ENCODE results near the gene CACNA2D2. TPM values are rescaled to one million over a fixed set of nuclear protein-coding genes. Genes with fewer than 3 reads are reported as not detected.

Gene CACNA2D2
- total RNA-seq, 4 donors from 2014 or later: 1.5 to 3.3 (median 2.9) TPM

DNA sequence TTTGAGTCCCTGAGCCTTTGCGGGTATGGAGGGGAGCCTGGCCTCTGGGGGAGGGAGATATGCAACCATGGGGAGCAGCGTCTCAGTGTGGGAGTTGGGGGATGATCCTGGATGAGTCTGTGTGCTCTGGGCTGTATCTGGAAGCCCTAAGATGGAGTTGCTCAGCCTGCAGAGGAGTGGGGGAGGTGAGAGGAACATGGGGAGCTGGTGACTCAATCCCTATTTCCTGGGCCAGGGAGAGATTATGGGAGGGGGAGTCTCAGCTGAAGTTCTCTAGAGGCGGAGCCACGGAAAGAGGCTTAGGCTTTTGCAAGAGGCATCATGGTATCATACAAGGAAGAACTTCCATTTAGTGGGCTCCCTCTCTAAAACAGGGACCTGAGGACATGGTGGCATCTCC lies 84.6 kb downstream of the CACNA2D2 start:
- H3K9me3 ChIP-seq: no peaks in the 10 kb centered on the region
- H3K27me3 ChIP-seq: no peaks in the 10 kb centered on the region
- no peak overlapping the region for H3K27ac ChIP-seq
- H3K4me3 ChIP-seq (replicated peaks in 1 of 3): no peak overlapping the region
- H3K4me1 ChIP-seq: no peaks in the 10 kb centered on the region
- DNase-seq: no peak
- intact Hi-C loops (cut with DNase I): no loop called here
- H3K36me3 ChIP-seq: no peaks in the 10 kb centered on the region
- TF ChIP-seq, protein P1, sequence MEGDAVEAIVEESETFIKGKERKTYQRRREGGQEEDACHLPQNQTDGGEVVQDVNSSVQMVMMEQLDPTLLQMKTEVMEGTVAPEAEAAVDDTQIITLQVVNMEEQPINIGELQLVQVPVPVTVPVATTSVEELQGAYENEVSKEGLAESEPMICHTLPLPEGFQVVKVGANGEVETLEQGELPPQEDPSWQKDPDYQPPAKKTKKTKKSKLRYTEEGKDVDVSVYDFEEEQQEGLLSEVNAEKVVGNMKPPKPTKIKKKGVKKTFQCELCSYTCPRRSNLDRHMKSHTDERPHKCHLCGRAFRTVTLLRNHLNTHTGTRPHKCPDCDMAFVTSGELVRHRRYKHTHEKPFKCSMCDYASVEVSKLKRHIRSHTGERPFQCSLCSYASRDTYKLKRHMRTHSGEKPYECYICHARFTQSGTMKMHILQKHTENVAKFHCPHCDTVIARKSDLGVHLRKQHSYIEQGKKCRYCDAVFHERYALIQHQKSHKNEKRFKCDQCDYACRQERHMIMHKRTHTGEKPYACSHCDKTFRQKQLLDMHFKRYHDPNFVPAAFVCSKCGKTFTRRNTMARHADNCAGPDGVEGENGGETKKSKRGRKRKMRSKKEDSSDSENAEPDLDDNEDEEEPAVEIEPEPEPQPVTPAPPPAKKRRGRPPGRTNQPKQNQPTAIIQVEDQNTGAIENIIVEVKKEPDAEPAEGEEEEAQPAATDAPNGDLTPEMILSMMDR (IDR thresholded peaks at IDR 0.05): no peak
- TF ChIP-seq POLR2A (IDR thresholded peaks at IDR 0.05): no peak
- 86 to 88% methylated on average over 4 of the region's 4 CpGs for WGBS, 2 donors

DNA sequence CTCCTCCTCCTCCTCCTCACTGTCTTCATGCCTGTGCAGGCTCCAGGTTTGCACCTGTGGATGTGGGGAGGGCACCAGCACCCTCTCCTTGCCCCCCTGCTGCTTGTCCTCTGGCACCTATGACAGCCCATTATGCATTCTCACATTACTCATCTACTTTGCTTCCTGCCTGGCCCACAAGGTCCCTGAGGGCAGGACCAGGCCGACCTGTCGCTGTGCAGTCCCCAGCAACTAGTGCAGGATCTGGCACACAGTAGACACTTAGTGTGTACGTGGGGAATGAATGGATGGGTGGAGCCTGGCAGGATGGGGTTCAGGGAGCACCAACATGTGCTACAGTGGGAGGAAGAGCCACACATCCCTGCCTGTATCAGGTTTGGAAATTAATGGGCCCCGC lies 85.8 kb downstream of the CACNA2D2 start:
- H3K36me3 ChIP-seq: no peaks in the 10 kb centered on the region
- H3K27me3 ChIP-seq: no peaks in the 10 kb centered on the region
- H3K9me3 ChIP-seq: no peaks in the 10 kb centered on the region
- no peaks in the 10 kb centered on the region for H3K4me1 ChIP-seq
- no peak overlapping the region for H3K4me3 ChIP-seq (replicated peaks in 1 of 3)
- WGBS, 2 donors: 79 to 85% methylated on average over 4 of the region's 4 CpGs
- no peak for DNase-seq
- intact Hi-C loops (cut with DNase I): no loop called here
- no peak overlapping the region for H3K27ac ChIP-seq
- no peak for TF ChIP-seq POLR2A (IDR thresholded peaks at IDR 0.05)
- TF ChIP-seq, protein P1 (IDR thresholded peaks at IDR 0.05): no peak

DNA sequence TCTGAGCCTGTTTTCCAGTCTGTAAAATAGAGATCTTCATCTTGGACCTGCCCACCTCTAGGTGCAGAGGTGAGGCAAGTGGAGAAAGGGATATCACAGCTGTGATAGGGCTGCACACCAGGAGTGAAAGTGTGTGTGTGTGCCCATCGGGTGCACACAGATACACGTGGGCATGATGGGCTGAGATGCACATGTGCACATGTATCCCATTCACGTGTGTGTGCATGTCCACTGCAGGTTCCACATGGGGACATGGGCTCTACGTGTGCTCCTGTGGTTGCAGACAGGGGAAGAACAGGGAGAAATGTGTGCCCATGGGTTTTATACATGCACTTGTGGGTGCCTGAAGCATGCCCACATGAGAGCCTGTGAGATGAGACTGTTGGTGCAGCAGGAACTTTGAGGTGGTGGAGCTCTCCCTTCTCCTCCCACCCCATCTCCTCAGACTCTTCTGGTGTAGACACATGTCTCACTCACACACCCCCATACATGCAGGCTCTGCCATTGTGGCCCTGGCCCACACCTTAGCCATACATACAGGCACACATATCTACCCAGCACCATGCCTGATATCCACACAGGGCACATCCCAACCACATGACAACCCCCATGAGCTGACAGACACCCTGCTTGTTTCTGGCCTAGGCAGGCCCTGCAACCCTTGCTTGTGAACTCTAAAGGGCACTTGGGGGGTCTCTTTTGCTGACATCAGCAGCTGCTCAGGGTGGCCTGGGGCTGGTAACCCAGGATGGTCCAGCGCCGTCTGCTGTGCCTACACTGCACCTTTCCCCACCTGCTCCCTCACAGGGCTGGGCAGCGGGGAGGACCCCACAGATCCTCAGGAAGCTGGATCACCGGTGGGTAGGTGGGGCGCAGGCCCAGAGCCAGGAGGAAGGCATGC lies 86.4 kb downstream of the CACNA2D2 start:
- intact Hi-C loops (cut with DNase I): no loop called here
- WGBS, 2 donors: 93 to 96% methylated on average over 8 to 9 of the region's 9 CpGs
- Histone ChIP-seq H3K27ac (no peak overlapping the region), H3K4me3 (replicated peaks in 1 of 3) (no peak overlapping the region), H3K4me1 (no peaks in the 10 kb centered on the region), H3K36me3 (no peaks in the 10 kb centered on the region), H3K9me3 (no peaks in the 10 kb centered on the region), H3K27me3 (no peaks in the 10 kb centered on the region)
- no peak for DNase-seq
- TF ChIP-seq POLR2A (IDR thresholded peaks at IDR 0.05): no peak
- TF ChIP-seq, protein P1 (IDR thresholded peaks at IDR 0.05): no peak

DNA sequence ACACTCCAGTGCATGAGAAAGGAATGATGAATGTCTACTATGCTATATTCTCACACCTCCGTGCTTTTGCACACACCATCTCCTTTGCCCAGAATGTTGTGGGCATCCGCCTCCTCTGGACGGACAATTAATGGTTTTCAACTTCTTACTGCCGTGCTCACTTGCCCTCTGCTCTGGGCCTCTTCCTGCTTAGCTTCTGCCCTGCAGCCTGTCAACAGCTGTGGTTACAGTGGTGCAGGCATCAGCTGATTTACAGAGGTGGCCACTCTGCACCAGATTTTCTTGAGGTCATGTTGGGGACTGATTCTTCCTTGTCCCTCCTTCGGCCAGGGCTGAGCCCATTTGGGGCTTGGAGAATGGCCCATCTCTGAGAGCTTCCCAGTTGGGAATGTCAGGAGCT lies 87.6 kb downstream of the CACNA2D2 start:
- DNase-seq: no peak
- H3K4me1 ChIP-seq: no peaks in the 10 kb centered on the region
- H3K27me3 ChIP-seq: no peaks in the 10 kb centered on the region
- H3K9me3 ChIP-seq: no peaks in the 10 kb centered on the region
- WGBS, 2 donors: 73 to 85% methylated on average over 5 of the region's 5 CpGs
- H3K27ac ChIP-seq: no peak overlapping the region
- intact Hi-C loops (cut with DNase I): no loop called here
- TF ChIP-seq, protein P1 (IDR thresholded peaks at IDR 0.05): no peak
- no peak for TF ChIP-seq POLR2A (IDR thresholded peaks at IDR 0.05)
- H3K36me3 ChIP-seq: no peaks in the 10 kb centered on the region
- H3K4me3 ChIP-seq (replicated peaks in 1 of 3): no peak overlapping the region

DNA sequence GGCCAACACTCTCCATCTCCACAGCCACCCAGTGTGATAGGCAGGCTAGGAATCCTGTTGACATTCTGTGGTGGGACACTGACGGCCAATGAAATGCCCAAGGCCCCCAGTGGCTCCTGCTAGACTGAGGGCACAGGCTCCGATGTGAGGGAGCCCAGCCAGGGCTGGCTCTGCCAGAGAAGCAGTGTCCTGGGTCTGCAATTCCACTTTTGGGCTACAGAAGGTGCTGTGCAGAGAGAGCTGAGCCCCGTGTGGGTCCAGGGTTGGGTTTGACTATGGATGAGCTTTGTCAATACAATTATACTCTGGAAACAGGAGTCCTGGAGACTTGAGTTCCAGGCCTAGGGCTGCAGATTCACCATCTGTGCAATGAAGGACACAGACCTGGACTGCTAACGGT lies 88.4 kb downstream of the CACNA2D2 start:
- intact Hi-C loops (cut with DNase I): no loop called here
- TF ChIP-seq, protein P1 (IDR thresholded peaks at IDR 0.05): no peak
- TF ChIP-seq POLR2A (IDR thresholded peaks at IDR 0.05): no peak
- 72 to 73% methylated on average over 2 to 4 of the region's 4 CpGs for WGBS, 2 donors

More for the DNA sequence above, 88.4 kb downstream of the CACNA2D2 start:
- Histone ChIP-seq H3K36me3 (no peaks in the 10 kb centered on the region), H3K4me1 (no peaks in the 10 kb centered on the region), H3K27ac (no peak overlapping the region), H3K4me3 (replicated peaks in 1 of 3) (no peak overlapping the region), H3K27me3 (no peaks in the 10 kb centered on the region), H3K9me3 (no peaks in the 10 kb centered on the region)
- DNase-seq: no peak
